Astrocyte of the cerebellum (primary cell): ENCODE results near the gene KRT77.

ENCODE experiments used
- DNase-seq: peaks from one replicate; pipeline ENCODE4 v3.0.0-alpha.2; 2011; ENCODE audit warnings: low read depth
- H3K4me3 ChIP-seq: 2 replicates; pipeline ENCODE4 v1.5.1; 2011; ENCODE audit warnings: mild to moderate bottlenecking, low read depth, low read length, moderate library complexity
- in situ Hi-C: cut with HindIII; loops from 2 replicates; pipeline ENCODE4 v1.10.0; 2017; ENCODE audit warnings: low sequenced_read_pairs
- TF ChIP-seq, protein P1 (sequence below): IDR thresholded peaks from 2 replicates; pipeline ENCODE4 v1.5.1; 2012; ENCODE audit warnings: low read length, low read depth, moderate library complexity, mild to moderate bottlenecking; ENCODE audit errors: missing control alignments

KRT77 gene

DNA sequence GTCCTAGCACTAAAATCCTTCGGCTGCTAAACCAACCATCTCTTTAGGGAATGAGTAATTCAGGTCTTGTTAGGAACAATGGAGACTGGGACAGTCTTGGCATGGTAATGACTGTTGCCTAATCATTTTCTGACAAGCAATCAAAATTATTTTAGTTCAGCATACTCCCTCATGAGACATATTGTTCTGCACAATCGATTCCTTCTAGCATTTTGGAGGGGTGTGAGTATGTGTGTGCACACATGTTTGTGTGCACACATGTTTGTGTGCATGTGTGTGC, 21.0 kb downstream of the KRT77 start:
- H3K4me3 ChIP-seq, result no peak overlapping the region
- no peak for DNase-seq
- in situ Hi-C loops, result no loop called here
- TF ChIP-seq, protein P1, sequence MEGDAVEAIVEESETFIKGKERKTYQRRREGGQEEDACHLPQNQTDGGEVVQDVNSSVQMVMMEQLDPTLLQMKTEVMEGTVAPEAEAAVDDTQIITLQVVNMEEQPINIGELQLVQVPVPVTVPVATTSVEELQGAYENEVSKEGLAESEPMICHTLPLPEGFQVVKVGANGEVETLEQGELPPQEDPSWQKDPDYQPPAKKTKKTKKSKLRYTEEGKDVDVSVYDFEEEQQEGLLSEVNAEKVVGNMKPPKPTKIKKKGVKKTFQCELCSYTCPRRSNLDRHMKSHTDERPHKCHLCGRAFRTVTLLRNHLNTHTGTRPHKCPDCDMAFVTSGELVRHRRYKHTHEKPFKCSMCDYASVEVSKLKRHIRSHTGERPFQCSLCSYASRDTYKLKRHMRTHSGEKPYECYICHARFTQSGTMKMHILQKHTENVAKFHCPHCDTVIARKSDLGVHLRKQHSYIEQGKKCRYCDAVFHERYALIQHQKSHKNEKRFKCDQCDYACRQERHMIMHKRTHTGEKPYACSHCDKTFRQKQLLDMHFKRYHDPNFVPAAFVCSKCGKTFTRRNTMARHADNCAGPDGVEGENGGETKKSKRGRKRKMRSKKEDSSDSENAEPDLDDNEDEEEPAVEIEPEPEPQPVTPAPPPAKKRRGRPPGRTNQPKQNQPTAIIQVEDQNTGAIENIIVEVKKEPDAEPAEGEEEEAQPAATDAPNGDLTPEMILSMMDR, result no peak

DNA sequence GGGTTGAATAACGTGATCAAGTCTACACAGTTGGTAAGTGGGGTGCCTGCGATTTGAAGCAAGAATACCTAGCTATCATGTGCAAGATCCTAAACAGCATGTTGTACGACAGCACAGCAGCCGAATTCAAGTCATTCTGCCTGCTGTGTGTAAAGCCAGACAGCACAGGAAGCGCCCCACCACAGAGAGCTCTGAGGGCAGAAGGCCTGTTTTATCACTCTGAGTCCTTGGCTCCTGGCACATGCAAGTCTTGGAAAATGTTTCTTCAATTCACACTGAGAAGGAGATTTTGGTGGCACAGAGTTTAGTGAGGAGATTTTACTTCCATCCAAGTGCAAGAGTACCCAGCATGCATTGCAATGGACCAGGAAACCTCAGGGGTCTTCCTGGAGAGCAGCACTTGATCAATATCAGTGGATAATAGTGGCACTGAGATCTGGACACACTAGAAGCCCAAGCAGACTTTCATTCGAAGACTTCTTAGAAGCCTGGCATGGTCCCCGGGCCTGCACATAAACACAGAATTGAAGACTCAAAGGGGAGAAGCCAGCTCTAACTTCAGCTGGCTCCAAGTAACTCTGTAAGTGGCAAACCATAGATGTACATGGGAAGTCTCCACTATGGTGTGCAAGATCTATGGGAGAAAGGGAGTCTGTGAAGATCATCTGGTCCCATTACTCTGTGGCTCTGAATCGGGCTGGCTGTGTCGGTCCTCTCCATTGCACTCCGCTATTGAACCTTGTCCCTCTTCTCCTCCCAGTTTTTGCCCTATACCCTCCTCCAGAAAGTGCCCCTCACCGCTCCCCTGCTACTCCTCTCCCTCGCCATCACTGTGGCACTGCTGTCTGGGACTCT, 21.6 kb downstream of the KRT77 start:
- TF ChIP-seq, protein P1, result no peak
- DNase-seq, result no peak
- H3K4me3 ChIP-seq, result no peak overlapping the region
- in situ Hi-C loops, result no loop called here

DNA sequence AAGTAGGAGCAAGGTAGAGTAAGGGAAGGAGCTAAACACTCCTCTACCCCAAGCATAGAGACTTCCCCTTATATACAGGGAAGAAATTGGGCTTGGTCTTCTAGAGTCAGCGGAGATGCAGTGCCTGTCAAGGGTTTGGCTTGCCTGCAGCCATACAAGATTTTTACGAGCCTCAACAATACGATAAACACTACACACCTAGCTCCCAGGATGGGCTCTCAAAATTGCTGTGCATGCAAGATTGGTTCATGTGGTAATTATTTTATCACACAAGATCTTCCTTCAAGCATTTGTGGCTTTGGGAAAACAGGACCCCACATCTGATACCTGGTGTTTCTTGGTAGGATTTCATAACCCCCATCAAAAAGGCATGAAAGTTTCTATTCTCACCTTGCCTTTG, 23.0 kb downstream of the KRT77 start, which contains the start of gene KRT1:
Gene KRT1 (minus strand): TSS at position 45 of the 400 bp plus-strand sequence. CDS start 59 bp downstream, outside the sequence.
- in situ Hi-C loops, result no loop called here
- no peak for DNase-seq
- no peak within 1 kb of the TSS for H3K4me3 ChIP-seq
- TF ChIP-seq, protein P1, result no peak

DNA sequence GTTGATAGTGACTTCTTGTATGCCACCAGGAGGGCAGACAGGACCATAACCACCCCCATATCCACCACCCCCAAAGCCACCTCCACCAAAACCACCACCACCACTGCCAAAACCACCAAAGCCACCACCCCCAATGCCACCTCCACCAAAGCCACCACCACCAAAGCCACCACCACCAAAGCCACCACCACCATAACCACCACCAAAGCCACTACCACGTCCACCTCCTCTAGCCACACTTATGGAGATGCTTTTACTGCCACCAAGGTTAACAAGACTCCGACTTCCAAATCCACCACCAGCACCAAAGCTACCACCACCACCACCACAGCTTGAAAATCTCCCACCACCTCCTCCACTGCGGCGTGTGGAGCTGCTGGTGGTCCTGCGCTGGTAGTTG, 23.4 kb downstream of the KRT77 start:
- no peak overlapping the region for H3K4me3 ChIP-seq
- in situ Hi-C loops, result no loop called here
- no peak for DNase-seq
- TF ChIP-seq, protein P1, result no peak

DNA sequence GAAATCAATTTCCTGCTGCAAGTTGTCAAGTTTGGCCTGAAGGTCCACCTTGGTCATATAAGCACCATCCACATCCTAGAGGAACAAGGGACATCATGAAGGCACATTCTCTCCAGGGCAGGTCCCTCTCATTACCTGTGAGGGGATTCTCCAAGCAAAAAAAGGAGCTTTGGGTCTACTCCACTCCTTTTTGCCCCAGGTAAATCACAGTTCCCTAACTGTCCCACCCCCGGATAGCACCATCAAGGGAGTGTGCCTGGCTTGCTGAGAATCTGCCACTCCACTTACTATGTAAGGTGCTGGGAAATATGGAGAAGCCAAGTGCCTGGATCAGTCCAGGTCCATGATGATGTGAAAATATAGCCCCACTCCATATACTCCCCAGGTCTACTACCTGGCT, 25.7 kb downstream of the KRT77 start:
- in situ Hi-C loops, result no loop called here
- no peak for DNase-seq
- TF ChIP-seq, protein P1, result no peak

DNA sequence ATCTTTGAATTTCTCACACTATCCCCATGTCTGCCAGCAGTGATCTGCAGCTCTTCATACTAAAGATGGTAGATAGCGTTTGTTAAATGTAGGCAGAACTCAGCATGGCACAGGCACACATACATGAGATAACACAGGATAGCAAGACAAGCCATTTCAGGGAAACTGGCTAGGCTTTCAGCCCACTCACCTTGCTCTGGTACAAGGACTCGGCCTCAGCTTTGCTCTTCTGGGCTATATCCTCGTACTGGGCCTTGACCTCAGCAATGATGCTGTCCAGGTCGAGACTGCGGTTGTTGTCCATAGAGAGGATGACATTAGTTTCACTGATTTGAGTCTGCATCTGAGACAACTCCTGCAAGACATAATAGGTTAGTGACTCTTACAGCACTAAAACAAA, 26.2 kb downstream of the KRT77 start:
- DNase-seq, result no peak
- TF ChIP-seq, protein P1, result no peak
- no peak overlapping the region for H3K4me3 ChIP-seq
- in situ Hi-C loops, result no loop called here

More for the DNA sequence above, 25.7 kb downstream of the KRT77 start:
- H3K4me3 ChIP-seq, result no peak overlapping the region
